Effector memory CD4-positive, alpha-beta T cell (primary cell): ENCODE measurements around the gene SPAG9.

Experiments
- DNase-seq, 3 donors: peaks; one replicate each; pipeline ENCODE4 v3.0.0-alpha.2; 2020
- H3K27ac ChIP-seq: 2 replicates; pipeline ENCODE4 v1.7.0; 2013; ENCODE audit warnings: mild to moderate bottlenecking, low read length, moderate library complexity; ENCODE audit not compliant: insufficient read depth, poor library complexity, severe bottlenecking
- H3K27me3 ChIP-seq: replicated peaks from 2 replicates; pipeline ENCODE4 v1.7.0; 2013; ENCODE audit warnings: mild to moderate bottlenecking, low read length; ENCODE audit not compliant: insufficient read depth, control insufficient read depth, poor library complexity, severe bottlenecking
- H3K36me3 ChIP-seq: 2 replicates; pipeline ENCODE4 v1.7.0; 2013; ENCODE audit warnings: mild to moderate bottlenecking, low read length, moderate library complexity; ENCODE audit not compliant: control insufficient read depth, insufficient read depth
- H3K4me1 ChIP-seq: 2 replicates; pipeline ENCODE4 v1.7.0; 2013; ENCODE audit warnings: low read length, mild to moderate bottlenecking; ENCODE audit not compliant: control insufficient read depth, insufficient read depth, poor library complexity, severe bottlenecking
- H3K4me3 ChIP-seq: 2 replicates; pipeline ENCODE4 v1.7.0; 2013; ENCODE audit warnings: low read length, low read depth, mild to moderate bottlenecking; ENCODE audit not compliant: insufficient read depth, poor library complexity, severe bottlenecking
- H3K9me3 ChIP-seq: 2 replicates; pipeline ENCODE4 v1.7.0; 2013; ENCODE audit warnings: mild to moderate bottlenecking, low read length, moderate library complexity; ENCODE audit not compliant: control insufficient read depth

SPAG9 gene

GRCh38 chr17:50956750-50957523 is 163.7 kb downstream of the SPAG9 start:
- H3K27me3 ChIP-seq: no peaks in the 10 kb centered on the region
- H3K9me3 ChIP-seq: no peaks in the 10 kb centered on the region
- H3K27ac ChIP-seq: no peak overlapping the region
- H3K4me3 ChIP-seq: no peak overlapping the region
- no peaks in the 10 kb centered on the region for H3K4me1 ChIP-seq
- DNase-seq: peak; percentile 41 to 61 (median 44)
- no peaks in the 10 kb centered on the region for H3K36me3 ChIP-seq

GRCh38 chr17:50956409-50956749 is 164.3 kb downstream of the SPAG9 start:
- Histone ChIP-seq H3K27me3 (no peaks in the 10 kb centered on the region), H3K4me1 (no peaks in the 10 kb centered on the region), H3K27ac (no peak overlapping the region), H3K36me3 (no peaks in the 10 kb centered on the region), H3K9me3 (no peaks in the 10 kb centered on the region), H3K4me3 (no peak overlapping the region)
- DNase-seq: no peak

DNA sequence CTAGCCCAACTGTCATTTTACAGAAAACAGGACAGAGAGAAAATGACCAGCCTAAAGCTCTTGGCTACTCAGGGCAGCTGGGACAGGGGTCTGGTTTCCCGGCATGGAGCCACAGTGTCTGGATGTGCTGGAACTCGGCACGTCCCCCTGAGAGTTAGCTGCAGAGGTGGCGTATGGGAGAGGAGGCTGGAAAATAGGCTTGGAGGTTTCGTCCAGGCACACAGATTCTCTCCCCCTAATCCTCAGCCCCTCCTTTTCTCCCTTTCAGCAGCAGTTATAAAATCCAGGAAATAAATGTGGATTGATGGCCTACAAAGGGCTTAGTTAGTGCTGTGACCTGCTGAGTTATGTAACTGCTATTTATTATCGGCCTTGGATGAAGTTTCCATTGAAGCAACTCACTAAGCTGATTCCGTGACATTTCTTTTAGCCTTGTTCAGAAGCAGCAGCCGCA is 165.0 kb downstream of the SPAG9 start:
- Histone ChIP-seq H3K4me3 (no peak overlapping the region), H3K36me3 (no peaks in the 10 kb centered on the region), H3K4me1 (no peaks in the 10 kb centered on the region), H3K27me3 (no peaks in the 10 kb centered on the region), H3K27ac (no peak overlapping the region), H3K9me3 (no peaks in the 10 kb centered on the region)
- no peak for DNase-seq

DNA sequence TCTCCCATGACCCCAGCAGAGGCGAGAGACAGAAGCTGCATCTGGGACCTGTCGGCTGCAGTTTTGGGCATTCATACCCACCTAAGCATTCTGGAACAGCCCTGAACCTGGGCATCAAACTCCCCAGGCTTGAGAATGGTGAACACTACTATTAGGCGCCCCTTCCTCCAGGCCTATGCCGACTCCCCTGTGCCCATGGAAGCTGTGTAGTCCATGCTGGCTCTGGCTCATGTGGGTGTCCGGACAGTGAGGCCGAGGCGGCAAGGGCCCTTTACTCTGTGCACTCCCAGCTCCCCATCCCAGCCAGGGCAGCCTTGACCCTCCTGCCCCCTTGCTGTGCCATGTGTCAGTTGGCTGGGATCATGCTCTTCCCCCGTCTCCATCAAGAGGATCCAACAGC is 165.5 kb downstream of the SPAG9 start:
- Histone ChIP-seq H3K27ac (no peak overlapping the region), H3K36me3 (no peaks in the 10 kb centered on the region), H3K27me3 (no peaks in the 10 kb centered on the region), H3K4me3 (no peak overlapping the region), H3K4me1 (no peaks in the 10 kb centered on the region), H3K9me3 (no peaks in the 10 kb centered on the region)
- DNase-seq: no peak

DNA sequence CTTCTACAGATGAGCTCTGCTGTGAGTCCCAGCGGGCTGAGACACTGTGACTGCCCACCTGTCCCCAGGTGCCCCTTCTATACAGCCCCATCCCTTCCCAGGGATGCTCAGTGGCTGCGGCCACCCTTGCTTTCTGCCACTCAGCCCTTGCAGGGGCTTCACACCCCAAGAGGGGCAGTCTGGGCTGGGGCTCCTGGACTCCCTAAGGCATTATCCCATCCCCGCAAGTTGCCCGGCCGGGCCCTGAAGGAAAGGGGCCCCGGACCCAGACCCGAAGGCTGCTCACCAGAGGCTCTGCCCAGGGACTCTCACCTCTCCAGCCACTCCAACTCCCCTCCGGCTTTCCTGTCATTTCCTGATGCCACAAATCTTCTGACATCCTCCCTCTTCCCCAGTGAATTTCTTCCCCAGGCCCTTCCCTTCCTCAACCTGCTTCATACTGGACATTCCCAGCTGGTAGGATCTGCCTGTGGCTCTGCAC is 166.0 kb downstream of the SPAG9 start:
- H3K27ac ChIP-seq: no peak overlapping the region

GRCh38 chr17:50953831-50954601 is 166.7 kb downstream of the SPAG9 start:
- Histone ChIP-seq H3K27ac (no peak overlapping the region), H3K27me3 (no peaks in the 10 kb centered on the region), H3K4me3 (no peak overlapping the region), H3K9me3 (no peaks in the 10 kb centered on the region), H3K4me1 (no peaks in the 10 kb centered on the region), H3K36me3 (no peaks in the 10 kb centered on the region)
- no peak for DNase-seq

More for the DNA sequence above, 166.0 kb downstream of the SPAG9 start:
- Histone ChIP-seq H3K4me3 (no peak overlapping the region), H3K9me3 (no peaks in the 10 kb centered on the region), H3K4me1 (no peaks in the 10 kb centered on the region), H3K36me3 (no peaks in the 10 kb centered on the region), H3K27me3 (no peaks in the 10 kb centered on the region)
- DNase-seq: no peak

GRCh38 chr17:50953518-50953830 is 167.2 kb downstream of the SPAG9 start:
- Histone ChIP-seq H3K9me3 (no peaks in the 10 kb centered on the region), H3K27ac (no peak overlapping the region), H3K36me3 (no peaks in the 10 kb centered on the region), H3K4me1 (no peaks in the 10 kb centered on the region), H3K4me3 (no peak overlapping the region), H3K27me3 (no peaks in the 10 kb centered on the region)
- no peak for DNase-seq

DNA sequence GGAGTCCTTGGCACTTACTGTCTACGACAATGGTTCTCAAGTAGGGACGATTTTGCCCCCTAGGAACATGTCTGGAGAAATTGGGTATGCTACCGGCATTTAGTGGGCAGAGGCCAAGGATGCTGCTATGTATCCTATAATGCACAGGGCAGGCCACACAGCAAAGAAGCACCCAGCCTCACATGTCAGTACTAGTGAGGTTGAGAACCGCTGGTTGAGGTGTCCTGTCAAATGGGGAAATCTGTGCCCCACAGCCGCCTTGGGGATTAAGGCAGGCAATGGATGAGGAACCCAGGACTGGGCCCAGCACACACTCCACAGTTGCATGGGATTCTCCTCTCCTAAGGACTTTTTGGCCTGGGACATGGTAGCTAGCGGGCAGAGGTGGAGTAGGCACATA is 167.8 kb downstream of the SPAG9 start:
- Histone ChIP-seq H3K4me3 (no peak overlapping the region), H3K9me3 (no peaks in the 10 kb centered on the region), H3K36me3 (no peaks in the 10 kb centered on the region), H3K4me1 (no peaks in the 10 kb centered on the region), H3K27me3 (no peaks in the 10 kb centered on the region), H3K27ac (no peak overlapping the region)
- no peak for DNase-seq

- no peaks in the 10 kb centered on the region for H3K9me3 ChIP-seq
- H3K4me1 ChIP-seq: no peaks in the 10 kb centered on the region
- H3K36me3 ChIP-seq: no peaks in the 10 kb centered on the region
- no peaks in the 10 kb centered on the region for H3K27me3 ChIP-seq
- H3K4me3 ChIP-seq: no peak overlapping the region
- DNase-seq: no peak
- no peak overlapping the region for H3K27ac ChIP-seq
These were observed 168.7 kb downstream of the SPAG9 start for GRCh38 chr17:50952013-50952412.
